ENCODE measurements around the gene C2orf42. TPM values are rescaled to one million over a fixed set of nuclear protein-coding genes. Genes with fewer than 3 reads are reported as not detected.
A peak's percentile ranks its signal among the peaks of the same experiment; 100 is the strongest.
"Not testable (repeated sequence)": the region's sequence is repeated elsewhere in the genome, so short reads cannot be mapped to it uniquely, and the experiment has no call there.

The C2orf42 gene
- total RNA-seq, 1 experiment from 2014 or later, result 10.2 TPM

GRCh38 chr2:70173520-70173919 lies 17.3 kb downstream of the C2orf42 start:
- DNase-seq (ENCODE audit: low spot score), result no peak

DNA sequence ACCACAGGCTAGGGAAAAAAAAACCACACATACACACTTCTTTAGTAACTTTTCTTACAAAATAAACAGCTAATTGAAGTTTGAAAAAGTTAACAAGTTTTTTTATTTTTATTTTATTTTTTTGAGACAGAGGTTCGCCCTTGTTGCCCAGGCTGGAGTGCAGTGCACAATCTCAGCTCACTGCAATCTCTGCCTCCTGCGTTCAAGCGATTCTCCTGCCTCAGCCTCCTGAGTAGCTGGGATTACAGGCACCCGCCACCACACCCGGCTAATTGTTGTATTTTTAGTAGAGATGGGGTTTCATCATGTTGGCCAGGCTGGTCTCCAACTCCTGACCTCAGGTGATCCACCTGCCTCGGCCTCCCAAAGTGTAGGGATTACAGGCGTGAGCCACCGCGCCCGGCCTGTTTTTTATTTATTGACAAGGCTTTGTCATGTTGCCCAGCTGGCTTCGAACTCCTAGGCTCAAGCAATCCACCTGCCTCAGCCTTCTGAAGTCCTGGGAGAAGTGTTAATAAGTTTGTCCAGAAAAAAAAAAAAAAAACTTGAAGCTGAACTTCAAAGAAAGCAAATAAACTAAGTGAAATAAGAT lies 21.1 kb downstream of the C2orf42 start:
- not testable (repeated sequence) for DNase-seq (ENCODE audit: low spot score)

DNA sequence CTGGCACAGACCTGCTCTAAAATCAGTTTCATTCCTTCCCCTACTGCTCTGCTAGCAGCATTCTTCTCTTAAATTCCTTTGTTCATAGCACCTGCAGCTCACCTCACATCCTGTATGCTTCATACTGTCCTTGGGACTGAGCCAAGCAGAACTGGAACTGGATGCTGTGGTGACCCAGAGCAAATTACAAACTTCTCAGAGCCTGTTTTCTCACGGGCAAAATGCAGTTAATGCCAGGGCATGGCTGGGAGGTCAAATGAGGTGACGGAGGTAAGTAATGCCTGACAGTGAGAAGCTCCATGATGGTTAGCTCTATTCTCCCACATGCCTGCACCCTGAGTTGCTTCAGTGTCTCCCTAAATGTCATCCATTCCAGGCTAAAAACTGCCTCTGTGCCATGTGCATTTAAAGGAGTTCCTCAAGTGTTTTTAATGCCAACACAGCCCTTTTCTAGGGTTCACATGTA lies 29.7 kb downstream of the C2orf42 start:
- no peak for DNase-seq (ENCODE audit: low spot score)

- DNase-seq (ENCODE audit: low spot score), result no peak
Observed at GRCh38 chr2:70160545-70160944, 30.3 kb downstream of the C2orf42 start.

DNA sequence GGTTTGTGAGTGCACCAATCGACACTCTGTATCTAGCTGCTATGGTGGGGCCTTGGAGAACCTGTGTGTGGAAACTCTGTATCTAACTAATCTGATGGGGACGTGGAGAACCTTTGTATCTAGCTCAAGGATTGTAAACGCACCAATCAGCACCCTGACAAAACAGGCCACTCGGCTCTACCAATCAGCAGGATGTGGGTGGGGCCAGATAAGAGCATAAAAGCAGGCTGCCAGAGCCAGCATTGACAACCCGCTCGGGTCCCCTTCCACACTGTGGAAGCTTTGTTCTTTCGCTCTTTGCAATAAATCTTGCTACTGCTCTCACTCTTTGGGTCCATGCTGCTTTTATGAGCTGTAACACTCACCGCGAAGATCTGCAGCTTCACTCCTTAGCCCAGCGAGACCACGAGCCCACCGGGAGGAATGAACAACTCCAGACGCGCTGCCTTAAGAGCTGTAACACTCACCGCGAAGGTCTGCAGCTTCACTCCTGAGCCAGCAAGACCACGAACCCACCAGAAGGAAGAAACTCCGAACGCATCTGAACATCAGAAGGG lies 41.6 kb downstream of the C2orf42 start:
- not testable (repeated sequence) for DNase-seq (ENCODE audit: low spot score)

DNA sequence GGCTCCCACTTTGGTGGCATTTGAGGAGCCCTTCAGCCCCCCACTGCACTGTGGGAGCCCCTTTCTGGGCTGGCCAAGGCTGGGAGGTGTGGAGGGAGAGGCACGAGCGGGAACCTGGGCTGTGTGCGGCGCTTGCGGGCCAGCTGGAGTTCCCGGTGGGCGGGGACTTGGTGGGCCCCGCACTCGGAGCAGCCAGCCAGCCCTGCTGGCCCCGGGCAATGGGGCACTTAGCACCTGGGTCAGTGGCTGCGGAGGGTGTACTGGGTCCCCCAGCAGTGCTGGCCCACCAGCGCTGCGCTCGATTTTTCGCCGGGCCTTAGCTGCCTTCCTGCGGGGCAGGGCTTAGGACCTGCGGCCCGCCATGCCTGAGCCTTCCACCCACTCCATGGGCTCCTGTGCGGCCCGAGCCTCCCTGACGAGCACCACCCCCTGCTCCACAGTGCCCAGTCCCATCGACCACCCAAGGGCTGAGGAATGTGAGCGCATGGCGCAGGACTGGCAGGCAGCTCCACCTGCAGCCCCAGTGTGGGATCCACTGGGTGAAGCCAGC lies 42.5 kb downstream of the C2orf42 start:
- DNase-seq (ENCODE audit: low spot score), result not testable (repeated sequence)

DNA sequence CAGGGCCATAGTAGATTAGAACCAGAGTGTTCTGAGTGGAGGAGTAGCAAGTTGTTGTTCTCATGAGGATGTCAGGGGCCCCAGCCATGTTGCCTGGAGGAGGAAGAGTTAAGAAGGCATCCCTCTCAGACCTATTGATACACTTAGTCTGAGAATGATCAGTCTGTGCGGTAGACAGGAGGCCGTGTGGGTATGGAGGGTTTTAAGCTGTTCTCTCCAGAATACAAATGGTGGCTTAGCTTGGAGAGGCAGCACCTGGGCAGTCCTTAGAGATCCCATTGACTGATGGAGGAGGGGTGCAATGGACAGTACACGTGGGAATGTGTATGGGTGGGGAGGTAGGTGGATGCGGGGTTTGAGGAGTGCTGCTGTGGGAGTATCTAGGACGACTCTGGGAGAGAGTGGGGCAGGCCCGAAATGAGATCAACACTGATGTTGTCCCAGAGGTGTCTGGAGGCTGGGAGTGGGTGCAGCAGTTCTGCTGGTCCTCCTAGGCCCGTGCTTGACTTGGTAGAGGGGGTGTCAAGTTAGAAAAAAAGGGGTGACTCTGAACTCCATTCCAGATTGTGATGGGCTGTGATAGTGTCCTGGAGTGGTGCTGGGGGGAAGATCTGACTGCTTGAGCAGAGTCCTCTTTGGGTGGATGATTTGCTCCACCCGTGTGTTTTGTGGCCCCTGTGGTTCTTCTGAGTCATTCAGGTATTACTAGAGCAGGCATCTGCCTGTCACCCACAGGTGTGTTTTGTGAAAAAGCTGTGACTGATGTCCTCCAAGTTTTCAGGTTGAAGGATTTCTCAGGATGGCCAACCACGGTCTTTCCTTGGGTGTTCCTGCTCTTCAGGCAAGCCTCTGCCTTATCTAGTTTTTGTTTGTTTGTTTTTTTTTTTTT lies 44.7 kb downstream of the C2orf42 start:
- no peak for DNase-seq (ENCODE audit: low spot score)

GRCh38 chr2:70145144-70145490 lies 45.7 kb downstream of the C2orf42 start:
- DNase-seq (ENCODE audit: low spot score), result no peak

DNA sequence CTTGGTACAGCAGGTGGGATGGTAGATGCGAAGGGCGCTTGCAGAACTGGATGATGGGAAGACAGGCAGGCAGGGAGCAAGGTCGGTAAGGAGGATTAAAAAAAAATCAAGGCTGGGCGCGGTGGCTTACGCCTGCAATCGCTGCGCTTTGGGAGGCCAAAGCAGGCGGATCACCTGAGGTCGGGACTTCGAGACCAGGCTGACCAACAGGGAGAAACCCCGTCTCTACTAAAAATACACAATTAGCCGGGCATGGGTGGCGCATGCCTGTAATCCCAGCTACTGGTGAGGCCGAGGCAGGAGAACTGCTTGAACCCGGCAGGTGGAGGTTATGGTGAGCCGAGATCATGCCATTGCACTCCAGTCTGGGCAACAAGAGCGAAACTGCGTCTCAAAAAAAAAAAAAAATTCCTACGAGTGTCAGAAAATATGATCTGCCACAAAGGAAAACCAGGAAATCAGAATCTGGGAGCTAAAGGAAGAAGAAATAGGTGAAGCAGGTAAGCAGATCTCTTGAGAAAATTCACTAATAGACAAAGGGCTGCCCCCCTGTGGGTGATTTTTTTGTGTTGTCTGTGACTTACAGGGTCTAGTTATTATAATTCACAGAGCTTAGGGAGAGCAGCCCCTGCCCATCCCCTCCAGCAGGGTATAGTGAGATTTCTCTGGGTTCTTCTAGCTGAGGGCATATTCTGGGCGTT lies 46.2 kb downstream of the C2orf42 start:
- DNase-seq (ENCODE audit: low spot score), result no peak

- DNase-seq (ENCODE audit: low spot score), result peak; percentile 66
Observed at GRCh38 chr2:70143314-70144150, 47.3 kb downstream of the C2orf42 start.

GRCh38 chr2:70142590-70143313 lies 48.1 kb downstream of the C2orf42 start:
- peak; percentile 99 for DNase-seq (ENCODE audit: low spot score)

DNA sequence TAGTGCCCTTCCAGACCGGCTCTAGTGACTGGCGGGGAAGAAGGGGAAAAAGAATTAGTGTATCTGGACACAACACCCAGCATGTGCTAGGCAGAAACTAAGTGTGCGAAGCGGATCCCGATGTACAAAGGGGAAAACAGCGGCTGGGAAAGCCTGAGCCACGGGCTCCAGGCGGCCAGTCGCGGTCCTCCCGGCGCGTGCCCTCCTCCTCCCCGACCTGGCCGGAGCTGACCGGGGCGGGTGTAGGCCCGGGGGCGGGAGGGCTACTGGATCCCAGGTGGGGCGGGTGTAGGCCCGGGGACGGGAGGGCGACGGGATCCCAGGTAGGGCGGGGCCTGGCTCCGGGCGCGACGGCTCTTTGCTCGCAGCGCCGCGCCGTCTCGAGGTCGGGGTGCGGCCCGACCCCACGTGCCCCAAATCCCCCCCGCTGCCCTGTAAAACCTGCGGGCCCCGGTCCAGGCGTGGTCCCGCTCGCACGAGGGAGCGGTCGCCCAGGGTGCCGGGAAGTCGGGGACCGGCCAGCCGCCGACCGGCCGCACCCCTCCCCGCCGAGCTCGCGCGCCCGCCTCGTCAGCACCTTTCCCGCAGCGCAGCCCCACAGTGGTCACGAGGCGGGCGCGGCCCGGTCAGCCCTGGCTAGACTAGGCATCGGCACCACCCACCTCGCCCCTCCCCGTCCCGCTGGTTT lies 48.8 kb downstream of the C2orf42 start:
- no peak for DNase-seq (ENCODE audit: low spot score)

DNA sequence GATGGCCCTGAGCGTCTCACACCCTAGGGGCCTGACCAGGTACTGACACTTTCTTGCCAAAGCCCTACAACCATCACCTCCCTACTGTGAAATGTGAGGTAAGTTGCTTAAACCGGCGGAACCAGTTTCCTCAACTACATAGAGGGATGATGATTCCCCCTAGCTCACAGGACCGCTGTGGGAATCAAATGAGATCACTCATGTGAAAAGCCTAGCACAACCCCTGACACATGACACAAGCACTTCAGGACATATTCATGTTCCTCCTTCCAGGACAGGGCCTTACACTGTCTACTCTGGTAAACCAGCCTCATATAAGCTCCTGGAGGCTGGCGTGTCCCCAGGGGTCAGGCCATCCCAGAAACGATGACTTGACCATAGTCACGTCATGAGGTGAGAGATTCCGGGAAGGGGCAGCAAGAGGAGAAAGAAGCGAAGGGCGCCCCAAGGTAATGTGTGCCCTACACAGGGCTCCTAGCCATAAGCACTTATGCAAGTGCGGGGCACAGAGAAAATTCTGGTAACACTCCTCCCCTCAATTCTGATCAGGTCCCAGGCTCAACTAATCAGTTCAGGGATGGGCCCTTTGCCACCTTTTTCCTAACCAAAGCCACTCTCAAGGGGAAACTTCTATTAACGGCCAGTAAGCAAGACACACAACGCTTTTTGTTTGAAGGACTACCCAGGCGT lies 49.5 kb downstream of the C2orf42 start:
- DNase-seq (ENCODE audit: low spot score), result no peak

- no peak for DNase-seq (ENCODE audit: low spot score)
Observed at GRCh38 chr2:70140791-70141211, 50.0 kb downstream of the C2orf42 start.

DNA sequence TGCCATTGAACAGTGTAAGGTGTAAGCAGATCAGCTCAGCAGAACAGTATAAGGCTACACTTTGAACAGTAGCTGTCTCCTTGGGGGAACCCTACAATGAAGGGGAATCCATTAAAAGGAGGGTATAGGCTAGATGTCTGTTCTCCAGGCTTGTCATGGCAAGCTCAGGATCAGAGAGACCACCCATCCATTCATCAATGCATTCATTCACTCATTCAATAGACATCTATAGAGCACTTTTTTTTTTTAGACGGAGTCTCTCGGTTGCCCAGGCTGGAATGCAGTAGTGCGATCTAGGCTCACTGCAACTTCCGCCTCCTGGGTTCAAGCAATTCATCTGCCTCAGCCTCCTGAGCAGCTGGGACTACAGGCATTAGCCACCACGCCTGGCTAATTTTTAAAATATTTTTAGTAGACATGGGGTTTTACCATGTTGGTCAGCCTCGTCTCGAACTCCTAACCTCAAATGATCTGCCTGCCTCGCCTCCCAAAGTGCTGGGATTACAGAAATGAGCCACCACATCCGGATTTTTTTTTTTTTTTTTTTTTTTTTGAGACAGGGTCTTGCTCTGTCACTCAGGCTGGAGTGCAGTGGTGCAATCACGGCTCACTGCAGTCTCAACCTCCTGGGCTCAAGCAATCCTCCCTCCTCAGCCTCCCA lies 56.4 kb downstream of the C2orf42 start:
- DNase-seq (ENCODE audit: low spot score), result not testable (repeated sequence)

DNA sequence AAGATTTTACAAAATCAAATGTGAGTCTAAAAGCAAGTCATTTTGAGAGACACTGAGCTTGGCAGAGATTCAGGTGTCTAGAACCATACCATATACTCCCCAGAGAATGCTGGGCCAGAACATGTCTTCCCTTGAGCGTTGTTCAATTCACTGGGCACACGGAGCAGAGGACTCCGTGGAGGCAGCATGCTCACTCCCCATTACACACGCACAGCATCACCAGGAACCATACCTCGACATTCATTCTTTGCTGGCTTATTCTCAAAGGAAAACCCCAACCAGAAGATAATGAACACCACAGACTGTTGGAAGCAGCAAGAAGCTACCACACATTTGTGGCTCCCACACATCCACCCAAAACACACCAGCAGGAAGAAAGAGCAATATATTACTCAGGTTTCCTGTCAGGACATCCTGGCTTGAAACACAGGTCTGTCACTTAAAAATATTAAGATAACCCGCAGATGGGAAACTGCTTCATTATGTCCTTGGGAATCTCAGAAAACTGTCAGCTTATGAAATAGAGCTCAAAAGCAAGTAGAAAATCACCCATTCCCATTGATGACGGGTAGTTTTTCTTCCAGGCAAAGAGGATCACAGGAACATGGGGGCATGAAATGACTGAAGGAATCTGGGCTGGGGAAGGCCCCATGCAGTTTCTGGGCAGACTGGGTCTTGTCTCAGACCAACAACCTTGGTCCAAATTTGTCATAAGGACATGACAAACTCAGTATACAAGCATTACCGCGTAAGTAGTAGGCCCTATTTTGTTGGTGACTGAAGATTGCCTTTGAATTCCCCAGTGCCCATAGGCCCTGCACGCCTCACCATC lies 57.1 kb downstream of the C2orf42 start:
- no peak for DNase-seq (ENCODE audit: low spot score)

GRCh38 chr2:70133127-70133452 lies 57.7 kb downstream of the C2orf42 start:
- DNase-seq (ENCODE audit: low spot score), result no peak
